BJ (cell line): ENCODE results near the gene TMEM151B. TPM values are rescaled to one million over a fixed set of nuclear protein-coding genes. Genes with fewer than 3 reads are reported as not detected.
A peak's percentile ranks its signal among the peaks of the same experiment; 100 is the strongest.

Experiments used
- CTCF ChIA-PET: fragments of 350-600 bp; formaldehyde crosslinking; extraction: SDS; loops from one replicate; lab custom pipeline; 2021; ENCODE audit warnings: antibody characterized with exemption, inconsistent platforms; lab: Yijun Ruan, JAX
- POLR2A ChIA-PET: fragments of 300-600 bp; sonication (Branson Sonifier 250); formaldehyde crosslinking; extraction: SDS; loops from one replicate; lab custom pipeline; 2021; ENCODE audit warnings: antibody characterized with exemption; lab: Charles Lee
- DNase-seq: peaks from one replicate; pipeline ENCODE4 v3.0.0-alpha.2; 2011; ENCODE audit warnings: low read depth
- H3K27me3 ChIP-seq: 2 replicates; pipeline ENCODE4 v1.6.0; 2011; ENCODE audit warnings: low read length; ENCODE audit not compliant: control insufficient read depth, insufficient read depth
- H3K36me3 ChIP-seq: 2 replicates; pipeline ENCODE4 v1.5.1; 2011; ENCODE audit warnings: low read length; ENCODE audit not compliant: control insufficient read depth, insufficient read depth
- H3K4me3 ChIP-seq: 2 replicates; pipeline ENCODE4 v1.5.1; 2011; ENCODE audit warnings: low read depth, mild to moderate bottlenecking, control low read depth, low read length
- polyA minus RNA-seq: library from RNA; depleted of rRNA, polyadenylated mRNA; stranded (reverse); fragments of >200 nt; gene quantifications from 2 replicates; pipeline ENCODE4 v1.2.3, GENCODE V29; 2011; rRNA and poly(A)+ RNA removed
- polyA plus RNA-seq: library from polyadenylated mRNA; depleted of rRNA; stranded (reverse); fragments of >200 nt; gene quantifications from 2 replicates; pipeline ENCODE4 v1.2.3, GENCODE V29; 2011; rRNA removed
- TF ChIP-seq, protein P1 (sequence below): IDR thresholded peaks from 2 replicates; pipeline ENCODE4 v1.5.1; 2011; ENCODE audit warnings: low read depth, mild to moderate bottlenecking, control low read depth, inconsistent platforms, low read length, moderate library complexity; ENCODE audit not compliant: insufficient read depth

Gene TMEM151B
- not detected in 2 replicates for polyA plus RNA-seq
- polyA minus RNA-seq, result not detected in 2 replicates

GRCh38 chr6:44269921-44270525, at the start of gene TMEM151B:
Gene TMEM151B, plus strand, starts transcription at chr6:44270450. Its CDS starts 293 bp downstream, at chr6:44270743.
- H3K4me3 ChIP-seq, result no peak within 1 kb of the TSS
- POLR2A ChIA-PET, result no interaction called here
- TF ChIP-seq, protein P1, sequence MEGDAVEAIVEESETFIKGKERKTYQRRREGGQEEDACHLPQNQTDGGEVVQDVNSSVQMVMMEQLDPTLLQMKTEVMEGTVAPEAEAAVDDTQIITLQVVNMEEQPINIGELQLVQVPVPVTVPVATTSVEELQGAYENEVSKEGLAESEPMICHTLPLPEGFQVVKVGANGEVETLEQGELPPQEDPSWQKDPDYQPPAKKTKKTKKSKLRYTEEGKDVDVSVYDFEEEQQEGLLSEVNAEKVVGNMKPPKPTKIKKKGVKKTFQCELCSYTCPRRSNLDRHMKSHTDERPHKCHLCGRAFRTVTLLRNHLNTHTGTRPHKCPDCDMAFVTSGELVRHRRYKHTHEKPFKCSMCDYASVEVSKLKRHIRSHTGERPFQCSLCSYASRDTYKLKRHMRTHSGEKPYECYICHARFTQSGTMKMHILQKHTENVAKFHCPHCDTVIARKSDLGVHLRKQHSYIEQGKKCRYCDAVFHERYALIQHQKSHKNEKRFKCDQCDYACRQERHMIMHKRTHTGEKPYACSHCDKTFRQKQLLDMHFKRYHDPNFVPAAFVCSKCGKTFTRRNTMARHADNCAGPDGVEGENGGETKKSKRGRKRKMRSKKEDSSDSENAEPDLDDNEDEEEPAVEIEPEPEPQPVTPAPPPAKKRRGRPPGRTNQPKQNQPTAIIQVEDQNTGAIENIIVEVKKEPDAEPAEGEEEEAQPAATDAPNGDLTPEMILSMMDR, result no peak
- CTCF ChIA-PET, result interaction anchor here (0.9 to 8.7 kb wide), 9 partner anchors 8 to 76 kb away, joined by 3 to 138 read pairs (median 8); partner anchors contain the start of gene AARS2
- H3K36me3 ChIP-seq, result no peaks in the 10 kb centered on the region
- peaks cover 42% of the 10 kb centered on the region for H3K27me3 ChIP-seq
- DNase-seq, result no peak

DNA sequence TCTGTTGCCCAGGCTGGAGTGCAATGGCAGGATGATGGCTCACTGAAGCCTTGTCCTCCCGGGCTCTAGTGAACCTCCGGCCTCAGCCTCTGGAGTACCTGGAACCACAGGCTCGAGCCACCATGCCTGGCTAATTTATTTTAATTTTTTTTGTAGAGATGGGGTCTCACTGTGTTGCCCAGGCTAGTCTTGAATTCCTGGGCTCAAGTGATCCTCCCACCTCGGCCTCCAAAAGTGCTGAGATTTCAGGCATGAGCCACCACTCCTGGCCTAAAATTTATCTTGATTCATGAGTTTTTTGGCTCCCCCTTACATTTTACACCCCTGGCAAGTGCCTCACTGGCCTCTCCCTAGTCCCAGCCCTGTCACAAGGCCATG, 49.3 kb upstream of the TMEM151B start:
- no peaks in the 10 kb centered on the region for H3K36me3 ChIP-seq
- peaks cover 2% of the 10 kb centered on the region; the same call in 1 of the 2 replicates for H3K27me3 ChIP-seq
- no peak for DNase-seq
- TF ChIP-seq, protein P1, result no peak
- CTCF ChIA-PET, result interaction anchor here (0.6 to 6.8 kb wide), 11 partner anchors 8 to 119 kb away, joined by 3 to 89 read pairs (median 5); no protein-coding TSS in a partner anchor
- POLR2A ChIA-PET, result no interaction called here
- H3K4me3 ChIP-seq, result no peak overlapping the region

- Histone ChIP-seq H3K36me3 (no peaks in the 10 kb centered on the region), H3K27me3 (peaks cover 1% of the 10 kb centered on the region; the same call in 1 of the 2 replicates), H3K4me3 (no peak overlapping the region)
- POLR2A ChIA-PET, result interaction anchor here (0.6 kb wide), 2 partner anchors 15 to 43 kb away, joined by 6 to 19 read pairs; no protein-coding TSS in a partner anchor
- CTCF ChIA-PET, result interaction anchor here (0.6 to 6.8 kb wide), 14 partner anchors 9 to 120 kb away, joined by 3 to 89 read pairs (median 4); no protein-coding TSS in a partner anchor
- TF ChIP-seq, protein P1, result peak; percentile 91
- no peak for DNase-seq
These were observed 48.8 kb upstream of the TMEM151B start for GRCh38 chr6:44221291-44221960.

DNA sequence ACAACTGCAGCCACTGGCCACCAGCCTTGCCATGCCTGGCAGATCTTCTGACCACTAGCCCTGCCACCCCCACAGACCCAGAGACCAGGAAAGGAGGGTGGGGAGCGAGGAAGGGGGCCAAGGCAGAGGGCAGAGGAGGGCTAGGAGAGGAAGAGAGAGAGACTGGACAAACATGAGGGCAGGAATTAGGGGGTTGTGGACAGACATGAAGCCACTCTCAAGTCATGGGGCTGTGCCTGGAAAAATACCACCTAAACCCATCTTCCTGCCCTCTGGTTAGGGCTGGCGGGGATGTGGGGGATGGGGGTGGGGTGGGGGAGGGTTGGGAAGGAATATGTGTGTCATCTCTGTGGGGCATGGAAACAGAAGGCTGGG, 48.3 kb upstream of the TMEM151B start:
- peaks cover 1% of the 10 kb centered on the region; the same call in 1 of the 2 replicates for H3K27me3 ChIP-seq
- no peak for DNase-seq
- TF ChIP-seq, protein P1, result no peak
- no peak overlapping the region for H3K4me3 ChIP-seq
- H3K36me3 ChIP-seq, result no peaks in the 10 kb centered on the region
- POLR2A ChIA-PET, result interaction anchor here (0.6 kb wide), 2 partner anchors 14 to 43 kb away, joined by 6 to 19 read pairs; no protein-coding TSS in a partner anchor
- CTCF ChIA-PET, result interaction anchor here (0.7 to 6.8 kb wide), 12 partner anchors 9 to 87 kb away, joined by 3 to 89 read pairs (median 4); no protein-coding TSS in a partner anchor
